Astrocyte (in vitro differentiated cells and primary cell): Measurements from ENCODE around the gene STX5. TPM values are rescaled to one million over a fixed set of nuclear protein-coding genes. Genes with fewer than 3 reads are reported as not detected.
"Not testable (repeated sequence)": the region's sequence is repeated elsewhere in the genome, so short reads cannot be mapped to it uniquely, and the experiment has no call there.

Source experiments
- DNase-seq: peaks from one replicate; pipeline ENCODE4 v3.0.0-alpha.2; 2010; ENCODE audit warnings: low read depth
- FAIRE-seq: peaks from 2 replicates; lab custom pipeline; 2011; peaks lifted over from hg19 to GRCh38; lab: Jason Lieb, UNC
- H2AFZ ChIP-seq: 2 replicates; pipeline ENCODE4 v1.6.0; 2012; ENCODE audit warnings: low read depth, low read length, inconsistent platforms
- H3K27ac ChIP-seq: 2 replicates; pipeline ENCODE4 v1.5.1; 2011; ENCODE audit warnings: low read depth, low read length, inconsistent platforms
- H3K27me3 ChIP-seq: 2 replicates; pipeline ENCODE4 v1.6.0; 2011; ENCODE audit warnings: low read length, inconsistent platforms; ENCODE audit not compliant: insufficient read depth
- H3K36me3 ChIP-seq: 2 replicates; pipeline ENCODE4 v1.5.1; 2011; ENCODE audit warnings: low read length, inconsistent platforms; ENCODE audit not compliant: insufficient read depth
- H3K4me1 ChIP-seq: 2 replicates; pipeline ENCODE4 v1.5.1; 2011; ENCODE audit warnings: low read length, inconsistent platforms; ENCODE audit not compliant: insufficient read depth
- H3K4me2 ChIP-seq: 2 replicates; pipeline ENCODE4 v1.6.0; 2012; ENCODE audit warnings: low read length, inconsistent platforms
- H3K4me3 ChIP-seq: 2 replicates; pipeline ENCODE4 v1.5.1; 2011; ENCODE audit warnings: low read depth, mild to moderate bottlenecking, low read length, inconsistent platforms; ENCODE audit not compliant: insufficient read depth
- H3K79me2 ChIP-seq: 2 replicates; pipeline ENCODE4 v1.6.0; 2012; ENCODE audit warnings: mild to moderate bottlenecking, low read length, inconsistent platforms; ENCODE audit not compliant: insufficient read depth
- H3K9ac ChIP-seq: 2 replicates; pipeline ENCODE4 v1.6.0; 2012; ENCODE audit warnings: mild to moderate bottlenecking, low read length, inconsistent platforms
- H3K9me3 ChIP-seq: 2 replicates; pipeline ENCODE4 v1.5.1; 2012; ENCODE audit warnings: low read depth, mild to moderate bottlenecking, low read length, inconsistent platforms; ENCODE audit not compliant: insufficient read depth
- H4K20me1 ChIP-seq: 2 replicates; pipeline ENCODE4 v1.6.0; 2012; ENCODE audit warnings: low read length, inconsistent platforms; ENCODE audit not compliant: insufficient read depth
- H3K27ac Mint-ChIP-seq: one replicate; pipeline ENCODE4 v1.8.0; 2021; ENCODE audit warnings: mild to moderate bottlenecking, mixed read lengths; ENCODE audit not compliant: unreplicated experiment
- H3K27me3 Mint-ChIP-seq: one replicate; pipeline ENCODE4 v1.8.0; 2021; ENCODE audit warnings: low read depth, mixed read lengths; ENCODE audit not compliant: unreplicated experiment
- H3K36me3 Mint-ChIP-seq: one replicate; pipeline ENCODE4 v1.8.0; 2021; ENCODE audit warnings: low read depth, mixed read lengths; ENCODE audit not compliant: unreplicated experiment
- H3K4me1 Mint-ChIP-seq: one replicate; pipeline ENCODE4 v1.8.0; 2021; ENCODE audit warnings: low read depth, mixed read lengths; ENCODE audit not compliant: unreplicated experiment
- H3K4me3 Mint-ChIP-seq: one replicate; pipeline ENCODE4 v1.8.0; 2021; ENCODE audit warnings: mild to moderate bottlenecking, moderate library complexity, mixed read lengths; ENCODE audit not compliant: unreplicated experiment
- H3K9me3 Mint-ChIP-seq: one replicate; pipeline ENCODE4 v1.8.0; 2021; ENCODE audit warnings: mild to moderate bottlenecking, mixed read lengths; ENCODE audit not compliant: unreplicated experiment
- EZH2 ChIP-seq: IDR thresholded peaks from 2 replicates; pipeline ENCODE4 v1.6.1; 2012; ENCODE audit warnings: mild to moderate bottlenecking, low read length, inconsistent platforms; ENCODE audit not compliant: insufficient read depth
- total RNA-seq: library from RNA; stranded (reverse); gene quantifications from 2 replicates; pipeline ENCODE4 v1.2.1, GENCODE V29; 2021
- TF ChIP-seq, protein P1 (sequence below): IDR thresholded peaks from 2 replicates; pipeline ENCODE4 v1.5.1; 2011; ENCODE audit warnings: low read depth, mild to moderate bottlenecking, inconsistent platforms, low read length, moderate library complexity; ENCODE audit not compliant: insufficient read depth

The STX5 gene
- total RNA-seq, 1 donor from 2014 or later, result 45.7 TPM

DNA sequence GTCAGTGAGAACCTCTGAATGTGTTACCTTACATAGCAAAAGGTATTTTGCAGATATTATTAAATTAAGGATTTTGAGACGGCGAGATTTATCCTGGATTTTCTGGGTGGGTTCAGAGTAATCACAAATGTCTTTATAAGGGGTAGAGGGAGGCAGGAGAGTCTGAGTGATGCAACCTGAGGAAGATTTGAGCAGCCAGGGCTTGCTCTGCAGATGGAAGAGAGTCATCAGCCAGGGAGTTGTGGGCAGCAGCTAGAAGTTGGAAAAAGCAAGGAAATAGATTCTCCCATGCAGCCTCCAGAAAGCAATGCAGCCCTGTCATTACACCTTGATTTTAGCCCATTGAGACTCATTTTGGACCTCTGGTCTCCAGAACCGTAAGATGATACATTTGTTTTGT lies 11.6 kb upstream of the STX5 start:
- H3K9ac ChIP-seq, result no peak overlapping the region
- peaks cover 15% of the 10 kb centered on the region for H3K4me1 ChIP-seq
- H3K4me3 ChIP-seq, result no peak overlapping the region
- Mint-ChIP-seq H3K4me3 (peak overlapping the region; percentile 1), H3K9me3 (no peaks in the 10 kb centered on the region), H3K4me1 (peaks cover 8% of the 10 kb centered on the region), H3K36me3 (no peaks in the 10 kb centered on the region), H3K27me3 (no peaks in the 10 kb centered on the region), H3K27ac (no peak overlapping the region)
- H3K4me2 ChIP-seq, result no peak overlapping the region
- TF ChIP-seq, protein P1, sequence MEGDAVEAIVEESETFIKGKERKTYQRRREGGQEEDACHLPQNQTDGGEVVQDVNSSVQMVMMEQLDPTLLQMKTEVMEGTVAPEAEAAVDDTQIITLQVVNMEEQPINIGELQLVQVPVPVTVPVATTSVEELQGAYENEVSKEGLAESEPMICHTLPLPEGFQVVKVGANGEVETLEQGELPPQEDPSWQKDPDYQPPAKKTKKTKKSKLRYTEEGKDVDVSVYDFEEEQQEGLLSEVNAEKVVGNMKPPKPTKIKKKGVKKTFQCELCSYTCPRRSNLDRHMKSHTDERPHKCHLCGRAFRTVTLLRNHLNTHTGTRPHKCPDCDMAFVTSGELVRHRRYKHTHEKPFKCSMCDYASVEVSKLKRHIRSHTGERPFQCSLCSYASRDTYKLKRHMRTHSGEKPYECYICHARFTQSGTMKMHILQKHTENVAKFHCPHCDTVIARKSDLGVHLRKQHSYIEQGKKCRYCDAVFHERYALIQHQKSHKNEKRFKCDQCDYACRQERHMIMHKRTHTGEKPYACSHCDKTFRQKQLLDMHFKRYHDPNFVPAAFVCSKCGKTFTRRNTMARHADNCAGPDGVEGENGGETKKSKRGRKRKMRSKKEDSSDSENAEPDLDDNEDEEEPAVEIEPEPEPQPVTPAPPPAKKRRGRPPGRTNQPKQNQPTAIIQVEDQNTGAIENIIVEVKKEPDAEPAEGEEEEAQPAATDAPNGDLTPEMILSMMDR, result no peak
- TF ChIP-seq EZH2, result no peak
- DNase-seq (no peak), FAIRE-seq (no peak)
- no peak overlapping the region for H2AFZ ChIP-seq
- no peaks in the 10 kb centered on the region for H3K36me3 ChIP-seq
- no peaks in the 10 kb centered on the region for H4K20me1 ChIP-seq
- H3K79me2 ChIP-seq, result peaks cover 10% of the 10 kb centered on the region
- H3K9me3 ChIP-seq, result no peaks in the 10 kb centered on the region
- no peaks in the 10 kb centered on the region for H3K27me3 ChIP-seq
- H3K27ac ChIP-seq, result no peak overlapping the region

DNA sequence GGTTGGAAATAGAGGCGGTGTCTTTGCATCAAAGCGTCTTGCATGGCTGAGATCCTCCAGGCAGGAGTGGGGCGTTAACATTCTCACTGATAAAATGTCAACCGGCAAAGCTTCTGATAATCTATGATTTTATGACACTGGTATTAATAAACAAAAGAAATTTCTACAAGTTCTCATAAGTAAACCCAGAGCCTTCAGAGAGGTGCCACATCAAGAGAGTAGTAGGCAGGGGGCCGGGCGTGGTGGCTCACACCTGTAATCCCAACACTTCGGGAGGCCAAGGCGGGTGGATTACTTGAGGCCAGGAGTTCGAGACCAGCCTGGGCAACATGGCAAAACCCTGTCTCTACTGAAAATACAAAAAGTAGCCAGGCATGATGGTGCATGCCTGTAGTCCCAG lies 11.0 kb upstream of the STX5 start:
- Histone ChIP-seq H3K79me2 (peaks cover 16% of the 10 kb centered on the region), H3K4me2 (peak overlapping the region; percentile 86), H3K9ac (peak overlapping the region; percentile 88), H3K4me1 (peaks cover 15% of the 10 kb centered on the region), H2AFZ (peak overlapping the region; percentile 96)
- DNase-seq, H3K27ac ChIP-seq, H3K36me3 ChIP-seq, H4K20me1 ChIP-seq, FAIRE-seq, H3K36me3 Mint-ChIP-seq, H3K4me3 ChIP-seq, H3K4me3 Mint-ChIP-seq, H3K4me1 Mint-ChIP-seq, H3K9me3 ChIP-seq, H3K27me3 ChIP-seq, H3K27ac Mint-ChIP-seq, H3K9me3 Mint-ChIP-seq, H3K27me3 Mint-ChIP-seq: not testable (repeated sequence)

DNA sequence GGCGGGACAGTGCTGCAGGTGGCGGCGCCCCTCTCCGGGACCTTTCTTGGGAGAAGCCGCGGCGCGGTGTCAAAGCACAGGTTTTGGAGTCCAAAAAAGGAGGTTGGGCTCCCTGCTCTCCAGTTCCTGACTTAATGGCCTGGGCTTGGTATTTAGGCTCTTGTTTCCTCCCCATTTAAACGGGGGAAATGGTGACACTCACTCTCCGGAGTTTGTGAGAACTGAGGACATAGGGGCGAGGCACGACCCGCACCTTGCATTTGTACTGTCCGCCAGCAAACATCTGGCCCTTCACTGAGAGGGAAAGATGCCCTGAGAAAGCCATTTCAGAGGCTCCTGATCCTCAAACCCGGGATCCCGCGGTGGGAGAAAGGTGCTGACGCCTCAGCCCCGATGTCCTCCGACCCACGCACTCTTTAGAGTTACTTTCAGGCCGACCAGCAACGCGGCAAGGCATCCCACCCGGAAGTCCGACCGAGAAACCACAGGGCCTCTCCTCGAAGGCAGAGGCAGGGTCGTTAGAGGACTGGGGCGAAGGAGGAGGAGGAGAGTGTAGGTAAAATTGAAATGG lies 10.4 kb upstream of the STX5 start:
- no peaks in the 10 kb centered on the region for H3K27me3 Mint-ChIP-seq
- peaks cover 12% of the 10 kb centered on the region for H3K4me1 Mint-ChIP-seq
- Histone ChIP-seq H3K79me2 (peaks cover 22% of the 10 kb centered on the region), H3K36me3 (no peaks in the 10 kb centered on the region), H2AFZ (peak overlapping the region; percentile 96), H3K27ac (peak overlapping the region; percentile 99), H4K20me1 (no peaks in the 10 kb centered on the region), H3K9me3 (no peaks in the 10 kb centered on the region), H3K27me3 (no peaks in the 10 kb centered on the region), H3K4me3 (peak overlapping the region; percentile 53), H3K4me2 (peak overlapping the region; percentile 86), H3K9ac (peak overlapping the region; percentile 88), H3K4me1 (peaks cover 15% of the 10 kb centered on the region)
- TF ChIP-seq EZH2, result no peak
- no peak for DNase-seq
- no peak for FAIRE-seq
- no peaks in the 10 kb centered on the region for H3K36me3 Mint-ChIP-seq
- H3K4me3 Mint-ChIP-seq, result no peak overlapping the region
- H3K27ac Mint-ChIP-seq, result no peak overlapping the region
- no peaks in the 10 kb centered on the region for H3K9me3 Mint-ChIP-seq
